ENCODE measurements around the gene CYGB.
"Not testable (repeated sequence)": the region's sequence is repeated elsewhere in the genome, so short reads cannot be mapped to it uniquely, and the experiment has no call there.

CYGB gene

GRCh38 chr17:76559460-76559859 lies 22.0 kb upstream of the CYGB start:
- H3K36me3 ChIP-seq (ENCODE audit: control insufficient read depth, insufficient read depth, low read length), result peaks cover 52% of the 10 kb centered on the region
- not testable (repeated sequence) for H3K27me3 ChIP-seq (ENCODE audit: control insufficient read depth, insufficient read depth, low read length); H3K27ac ChIP-seq (ENCODE audit: low read depth, low read length); H3K9me3 ChIP-seq (ENCODE audit: control insufficient read depth, insufficient read depth, low read depth, low read length)
- peaks cover 25% of the 10 kb centered on the region for H3K4me1 ChIP-seq (ENCODE audit: control insufficient read depth, insufficient read depth, low read length)
- H3K9ac ChIP-seq (ENCODE audit: low read length), result peak overlapping the region; percentile 99
- peak overlapping the region; percentile 92 for H3K4me3 ChIP-seq (ENCODE audit: low read depth, low read length)

DNA sequence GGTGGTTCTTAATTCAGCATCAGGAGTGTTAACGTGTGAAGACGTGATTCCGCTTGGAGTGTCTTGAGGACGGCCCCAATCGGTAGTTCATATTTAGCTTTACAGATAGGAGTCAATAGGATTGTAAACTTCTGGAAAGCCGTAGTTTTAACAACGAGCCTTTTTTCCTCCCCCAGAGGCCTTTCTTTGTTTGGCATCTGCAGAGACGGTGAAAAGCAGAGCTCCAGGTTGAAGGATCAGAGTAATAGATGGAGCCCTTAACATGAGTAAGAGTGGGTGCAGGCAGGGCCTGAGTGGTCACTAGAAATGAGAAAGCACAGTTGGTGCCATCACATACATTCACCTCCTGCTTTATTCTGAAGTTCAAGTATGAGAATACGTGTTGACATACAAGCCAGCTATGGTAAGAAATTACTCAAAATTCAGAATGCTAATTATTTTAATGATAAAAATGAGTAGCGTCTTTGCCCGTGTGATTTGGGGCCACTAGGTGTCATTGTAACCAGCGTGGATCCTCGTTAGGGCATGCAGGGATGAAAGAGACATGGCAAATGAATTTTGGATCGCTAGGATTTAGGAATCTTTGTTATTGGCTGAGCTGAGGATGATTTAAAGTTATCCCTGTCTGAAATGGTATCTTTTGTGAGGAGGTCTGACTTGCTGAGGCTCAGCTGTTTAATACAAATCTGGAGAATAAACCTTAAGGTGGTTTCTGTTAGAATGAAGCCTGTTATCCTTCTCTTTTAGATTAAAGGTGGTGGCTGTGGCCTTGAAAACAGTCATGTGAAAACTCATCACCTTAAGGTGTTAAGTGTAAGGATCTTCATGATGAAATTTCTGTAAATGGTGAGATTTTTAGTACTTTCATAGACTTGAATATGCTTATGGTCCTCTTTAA lies 20.9 kb upstream of the CYGB start:
- peak overlapping the region; percentile 99 for H3K9ac ChIP-seq (ENCODE audit: low read length)
- no peaks in the 10 kb centered on the region for H3K9me3 ChIP-seq (ENCODE audit: control insufficient read depth, insufficient read depth, low read depth, low read length)
- peaks cover 25% of the 10 kb centered on the region for H3K4me1 ChIP-seq (ENCODE audit: control insufficient read depth, insufficient read depth, low read length)
- H3K27me3 ChIP-seq (ENCODE audit: control insufficient read depth, insufficient read depth, low read length), result no peaks in the 10 kb centered on the region
- H3K27ac ChIP-seq (ENCODE audit: low read depth, low read length), result peak overlapping the region; percentile 91
- peak overlapping the region; percentile 92 for H3K4me3 ChIP-seq (ENCODE audit: low read depth, low read length)
- peaks cover 50% of the 10 kb centered on the region for H3K36me3 ChIP-seq (ENCODE audit: control insufficient read depth, insufficient read depth, low read length)

DNA sequence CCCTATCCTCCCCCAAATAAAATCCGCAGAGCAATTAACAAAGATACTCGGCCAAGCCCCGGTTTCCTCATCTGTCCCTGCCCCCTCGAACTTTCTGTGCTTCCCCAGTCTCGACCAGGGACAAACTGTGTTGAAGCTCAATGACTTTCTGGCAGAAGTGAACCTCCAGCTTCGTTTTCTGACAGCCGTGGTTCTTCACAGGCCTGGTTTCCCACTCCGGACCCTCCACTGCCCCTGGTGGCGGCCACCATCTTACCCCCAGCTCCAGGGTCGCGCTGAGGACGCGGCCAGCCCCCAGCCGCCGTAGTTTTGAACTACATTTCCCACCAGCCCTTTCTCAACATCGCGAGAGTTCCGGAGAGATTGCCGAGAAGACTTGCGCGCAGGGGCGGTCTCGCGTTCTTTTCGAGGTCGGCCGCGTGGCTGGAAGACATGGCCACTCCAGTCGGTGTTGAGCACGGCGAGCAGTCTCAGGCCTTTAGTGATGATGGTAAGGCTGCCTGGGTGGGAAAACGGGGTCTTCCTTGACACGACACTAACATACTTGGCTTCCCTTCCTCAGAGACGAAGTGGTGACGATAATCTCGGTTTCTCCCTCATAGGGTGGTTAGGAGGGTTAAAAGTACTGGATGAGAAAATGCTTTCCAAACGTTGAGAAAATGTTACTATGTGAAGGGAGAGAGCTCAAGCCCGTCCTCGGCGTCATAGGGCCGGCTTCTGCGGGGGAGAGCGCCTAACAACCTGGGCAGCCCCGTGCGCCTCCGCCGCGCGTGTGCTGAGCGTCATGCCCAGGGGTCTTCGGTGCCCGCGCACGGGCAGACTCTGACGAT lies 20.1 kb upstream of the CYGB start:
- H3K27ac ChIP-seq (ENCODE audit: low read depth, low read length), result peak overlapping the region; percentile 91
- peaks cover 42% of the 10 kb centered on the region for H3K36me3 ChIP-seq (ENCODE audit: control insufficient read depth, insufficient read depth, low read length)
- H3K4me3 ChIP-seq (ENCODE audit: low read depth, low read length), result peak overlapping the region; percentile 92
- peaks cover 25% of the 10 kb centered on the region for H3K4me1 ChIP-seq (ENCODE audit: control insufficient read depth, insufficient read depth, low read length)
- H3K9me3 ChIP-seq (ENCODE audit: control insufficient read depth, insufficient read depth, low read depth, low read length), result no peaks in the 10 kb centered on the region
- no peaks in the 10 kb centered on the region for H3K27me3 ChIP-seq (ENCODE audit: control insufficient read depth, insufficient read depth, low read length)
- H3K9ac ChIP-seq (ENCODE audit: low read length), result peak overlapping the region; percentile 99

DNA sequence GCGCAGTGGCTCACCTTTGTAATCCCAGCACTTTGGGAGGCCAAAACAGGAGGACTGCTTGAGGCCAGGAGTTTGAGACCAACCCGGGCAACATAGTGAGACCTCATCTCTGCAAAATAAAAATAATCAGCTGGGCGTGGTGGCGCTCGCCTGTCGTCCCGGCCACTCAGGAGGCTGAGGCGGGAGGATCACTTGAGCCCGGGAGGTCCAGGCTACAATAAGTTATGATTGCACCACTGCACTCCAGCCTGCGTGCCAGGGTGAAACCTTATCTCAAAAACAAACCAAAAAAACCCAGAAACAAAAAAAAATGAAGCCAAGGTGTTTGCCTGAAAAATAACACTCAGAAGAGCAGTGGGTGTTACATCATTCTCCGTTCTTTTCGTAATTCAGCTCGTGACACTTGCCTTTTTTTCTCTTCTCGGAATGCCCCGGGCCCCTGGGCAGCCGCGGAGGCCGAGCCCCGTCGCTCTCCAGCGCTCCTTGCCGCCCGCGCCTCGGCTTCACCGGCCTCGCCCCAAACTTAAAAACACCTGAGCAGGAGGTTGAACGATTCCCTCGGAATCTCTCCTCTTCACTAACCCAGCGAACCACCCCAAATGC lies 19.4 kb upstream of the CYGB start:
- Histone ChIP-seq H3K4me3 (ENCODE audit: low read depth, low read length) (peak overlapping the region; percentile 92), H3K9ac (ENCODE audit: low read length) (peak overlapping the region; percentile 70), H3K36me3 (ENCODE audit: control insufficient read depth, insufficient read depth, low read length) (peaks cover 37% of the 10 kb centered on the region), H3K9me3 (ENCODE audit: control insufficient read depth, insufficient read depth, low read depth, low read length) (no peaks in the 10 kb centered on the region), H3K4me1 (ENCODE audit: control insufficient read depth, insufficient read depth, low read length) (peaks cover 23% of the 10 kb centered on the region), H3K27ac (ENCODE audit: low read depth, low read length) (no peak overlapping the region), H3K27me3 (ENCODE audit: control insufficient read depth, insufficient read depth, low read length) (no peaks in the 10 kb centered on the region)

DNA sequence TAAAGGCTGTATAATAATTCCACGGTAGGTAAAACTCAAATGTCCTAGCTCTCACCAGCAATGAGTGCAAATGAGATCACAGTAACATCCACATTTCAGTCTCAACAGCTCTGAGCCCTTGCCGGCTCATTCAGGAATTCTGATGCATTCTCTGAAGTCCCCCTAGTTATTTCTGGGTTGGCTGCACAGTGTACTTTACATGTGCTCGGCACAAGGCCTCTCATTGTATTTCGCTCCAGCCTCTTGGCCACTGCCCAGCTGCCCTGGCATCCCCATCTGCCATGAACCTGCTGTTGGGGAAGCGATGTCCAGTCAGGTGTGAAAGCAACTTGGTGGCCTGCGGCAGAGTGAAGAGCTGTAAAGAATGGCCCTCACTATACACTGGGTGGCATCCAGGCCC lies 16.6 kb upstream of the CYGB start:
- Histone ChIP-seq H3K9ac (ENCODE audit: low read length) (no peak overlapping the region), H3K27ac (ENCODE audit: low read depth, low read length) (no peak overlapping the region), H3K9me3 (ENCODE audit: control insufficient read depth, insufficient read depth, low read depth, low read length) (no peaks in the 10 kb centered on the region), H3K4me1 (ENCODE audit: control insufficient read depth, insufficient read depth, low read length) (peaks cover 19% of the 10 kb centered on the region), H3K36me3 (ENCODE audit: control insufficient read depth, insufficient read depth, low read length) (peaks cover 11% of the 10 kb centered on the region; the same call in 1 of the 2 replicates), H3K4me3 (ENCODE audit: low read depth, low read length) (no peak overlapping the region), H3K27me3 (ENCODE audit: control insufficient read depth, insufficient read depth, low read length) (no peaks in the 10 kb centered on the region)

- H3K9ac ChIP-seq (ENCODE audit: low read length), result no peak overlapping the region
- H3K4me1 ChIP-seq (ENCODE audit: control insufficient read depth, insufficient read depth, low read length), result peaks cover 14% of the 10 kb centered on the region
- H3K9me3 ChIP-seq (ENCODE audit: control insufficient read depth, insufficient read depth, low read depth, low read length), result no peaks in the 10 kb centered on the region
- H3K27ac ChIP-seq (ENCODE audit: low read depth, low read length), result no peak overlapping the region
- no peaks in the 10 kb centered on the region for H3K27me3 ChIP-seq (ENCODE audit: control insufficient read depth, insufficient read depth, low read length)
- no peak overlapping the region for H3K4me3 ChIP-seq (ENCODE audit: low read depth, low read length)
- 0 out of 2 replicates have a peak, but pooled peaks cover 4% of the 10 kb centered on the region for H3K36me3 ChIP-seq (ENCODE audit: control insufficient read depth, insufficient read depth, low read length)
Observed at GRCh38 chr17:76553178-76553908, 15.8 kb upstream of the CYGB start.

- Histone ChIP-seq H3K27ac (ENCODE audit: low read depth, low read length) (peak overlapping the region; percentile 44; the same call in 1 of the 2 replicates), H3K36me3 (ENCODE audit: control insufficient read depth, insufficient read depth, low read length) (no peaks in the 10 kb centered on the region), H3K4me1 (ENCODE audit: control insufficient read depth, insufficient read depth, low read length) (peaks cover 17% of the 10 kb centered on the region), H3K27me3 (ENCODE audit: control insufficient read depth, insufficient read depth, low read length) (no peaks in the 10 kb centered on the region), H3K9me3 (ENCODE audit: control insufficient read depth, insufficient read depth, low read depth, low read length) (no peaks in the 10 kb centered on the region), H3K9ac (ENCODE audit: low read length) (no peak overlapping the region), H3K4me3 (ENCODE audit: low read depth, low read length) (no peak overlapping the region)
Observed at GRCh38 chr17:76551685-76552084, 14.2 kb upstream of the CYGB start.

DNA sequence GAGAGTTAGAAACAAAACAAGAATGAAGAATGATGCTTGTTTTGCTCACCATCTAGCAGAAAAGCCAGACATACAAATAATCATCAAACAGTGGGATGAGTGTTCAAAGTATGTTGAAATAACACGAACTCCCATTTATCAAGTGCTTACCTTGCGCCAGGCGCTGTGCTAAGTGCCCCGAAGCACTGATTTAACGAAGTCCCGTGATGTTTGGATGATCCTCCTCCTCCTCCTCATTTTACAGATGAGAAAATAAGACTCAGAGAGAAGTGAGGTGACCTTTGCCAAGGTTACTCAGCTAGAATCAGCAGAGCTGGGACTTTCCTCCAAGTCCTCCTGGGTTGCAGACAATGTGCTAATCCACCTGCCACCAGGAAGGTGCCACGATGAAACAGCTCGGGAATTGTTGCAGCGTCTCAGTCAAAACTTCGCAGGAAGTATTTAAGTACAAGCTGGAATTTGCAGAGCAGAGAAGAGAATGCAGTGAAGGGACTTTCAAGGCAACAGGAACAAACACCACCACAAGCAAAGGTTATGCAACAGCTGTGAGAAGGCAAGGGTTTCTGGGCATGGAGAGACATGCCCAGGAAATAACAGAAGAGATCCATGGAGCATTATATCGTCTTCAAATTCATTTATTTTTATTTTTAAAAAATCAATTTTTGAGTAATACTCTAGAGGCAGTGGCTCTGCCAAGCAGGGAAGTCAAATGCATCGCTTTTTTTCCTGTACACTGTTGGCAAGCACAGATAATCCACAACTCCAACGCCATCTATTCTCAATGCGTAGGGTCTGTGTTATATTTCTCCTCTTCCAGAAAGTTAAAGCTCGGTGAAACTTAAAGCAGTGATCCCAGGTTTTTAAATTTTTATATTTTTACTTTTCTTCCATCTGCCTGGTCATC lies 13.5 kb upstream of the CYGB start:
- Histone ChIP-seq H3K27me3 (ENCODE audit: control insufficient read depth, insufficient read depth, low read length) (no peaks in the 10 kb centered on the region), H3K9ac (ENCODE audit: low read length) (no peak overlapping the region), H3K27ac (ENCODE audit: low read depth, low read length) (peak overlapping the region; percentile 44; the same call in 1 of the 2 replicates), H3K36me3 (ENCODE audit: control insufficient read depth, insufficient read depth, low read length) (no peaks in the 10 kb centered on the region), H3K4me1 (ENCODE audit: control insufficient read depth, insufficient read depth, low read length) (peaks cover 19% of the 10 kb centered on the region), H3K4me3 (ENCODE audit: low read depth, low read length) (no peak overlapping the region), H3K9me3 (ENCODE audit: control insufficient read depth, insufficient read depth, low read depth, low read length) (no peaks in the 10 kb centered on the region)

GRCh38 chr17:76549539-76549938 lies 12.0 kb upstream of the CYGB start:
- no peaks in the 10 kb centered on the region for H3K36me3 ChIP-seq (ENCODE audit: control insufficient read depth, insufficient read depth, low read length)
- H3K9ac ChIP-seq (ENCODE audit: low read length), result no peak overlapping the region
- H3K27me3 ChIP-seq (ENCODE audit: control insufficient read depth, insufficient read depth, low read length), result no peaks in the 10 kb centered on the region
- no peaks in the 10 kb centered on the region for H3K9me3 ChIP-seq (ENCODE audit: control insufficient read depth, insufficient read depth, low read depth, low read length)
- H3K4me3 ChIP-seq (ENCODE audit: low read depth, low read length), result no peak overlapping the region
- H3K27ac ChIP-seq (ENCODE audit: low read depth, low read length), result no peak overlapping the region
- peaks cover 22% of the 10 kb centered on the region for H3K4me1 ChIP-seq (ENCODE audit: control insufficient read depth, insufficient read depth, low read length)

GRCh38 chr17:76549215-76549518 lies 11.7 kb upstream of the CYGB start:
- no peak overlapping the region for H3K4me3 ChIP-seq (ENCODE audit: low read depth, low read length)
- no peaks in the 10 kb centered on the region for H3K9me3 ChIP-seq (ENCODE audit: control insufficient read depth, insufficient read depth, low read depth, low read length)
- no peak overlapping the region for H3K9ac ChIP-seq (ENCODE audit: low read length)
- no peak overlapping the region for H3K27ac ChIP-seq (ENCODE audit: low read depth, low read length)
- H3K36me3 ChIP-seq (ENCODE audit: control insufficient read depth, insufficient read depth, low read length), result no peaks in the 10 kb centered on the region
- no peaks in the 10 kb centered on the region for H3K27me3 ChIP-seq (ENCODE audit: control insufficient read depth, insufficient read depth, low read length)
- peaks cover 26% of the 10 kb centered on the region for H3K4me1 ChIP-seq (ENCODE audit: control insufficient read depth, insufficient read depth, low read length)

All from HUES6 (cell line).